Measurements from ENCODE around the gene CUEDC1.
"Not testable (repeated sequence)": the region's sequence is repeated elsewhere in the genome, so short reads cannot be mapped to it uniquely, and the experiment has no call there.

CUEDC1 gene

GRCh38 chr17:57855391-57856035, 99.7 kb downstream of the CUEDC1 start:
- no peak for DNase-seq (ENCODE audit: low read depth)
- H3K4me3 ChIP-seq (ENCODE audit: low read length): no peak overlapping the region
- no peak for TF ChIP-seq CTCF (conservative IDR thresholded peaks at IDR 0.05; ENCODE audit: low read length)

GRCh38 chr17:57853695-57854094, 101.5 kb downstream of the CUEDC1 start:
- TF ChIP-seq CTCF (conservative IDR thresholded peaks at IDR 0.05; ENCODE audit: low read length): no peak
- no peak overlapping the region for H3K4me3 ChIP-seq (ENCODE audit: low read length)
- DNase-seq (ENCODE audit: low read depth): no peak

GRCh38 chr17:57852955-57853328, 102.3 kb downstream of the CUEDC1 start:
- H3K4me3 ChIP-seq (ENCODE audit: low read length): no peak overlapping the region
- DNase-seq (ENCODE audit: low read depth): no peak
- no peak for TF ChIP-seq CTCF (conservative IDR thresholded peaks at IDR 0.05; ENCODE audit: low read length)

- DNase-seq (ENCODE audit: low read depth): no peak
- no peak for TF ChIP-seq CTCF (conservative IDR thresholded peaks at IDR 0.05; ENCODE audit: low read length)
- H3K4me3 ChIP-seq (ENCODE audit: low read length): no peak overlapping the region
Measured at GRCh38 chr17:57852092-57852954, 102.9 kb downstream of the CUEDC1 start.

GRCh38 chr17:57849874-57850754, 105.1 kb downstream of the CUEDC1 start, which contains the start of gene MRPS23:
TSS of gene MRPS23 (minus strand) at chr17:57850044. CDS start at chr17:57850010, 34 bp downstream.
- TF ChIP-seq CTCF (conservative IDR thresholded peaks at IDR 0.05; ENCODE audit: low read length): no peak
- H3K4me3 ChIP-seq (ENCODE audit: low read length): peak within 1 kb of the TSS; percentile 96
- DNase-seq (ENCODE audit: low read depth): peak; percentile 99

- peak overlapping the region; percentile 96 for H3K4me3 ChIP-seq (ENCODE audit: low read length)
- no peak for DNase-seq (ENCODE audit: low read depth)
- no peak for TF ChIP-seq CTCF (conservative IDR thresholded peaks at IDR 0.05; ENCODE audit: low read length)
Measured at GRCh38 chr17:57849163-57849873, 105.9 kb downstream of the CUEDC1 start.

- not testable (repeated sequence) for H3K4me3 ChIP-seq (ENCODE audit: low read length); DNase-seq (ENCODE audit: low read depth)
Measured at GRCh38 chr17:57846056-57846945, 108.9 kb downstream of the CUEDC1 start.

Measured in AG10803 (cell line).